ENCODE measurements around the gene GNG7.
"Not testable (repeated sequence)": the region's sequence is repeated elsewhere in the genome, so short reads cannot be mapped to it uniquely, and the experiment has no call there.

GNG7 gene

GRCh38 chr19:2605889-2606288 lies 96.6 kb downstream of the GNG7 start:
- WGBS (ENCODE audit: insufficient coverage) = 95% methylated on average over 6 of the region's 9 CpGs
- H3K9me3 ChIP-seq (ENCODE audit: control extremely low read depth in 1 of 5, control insufficient read depth in 4 of 5, insufficient read depth in 2 of 5, low read depth in 1 of 5, low read length in 4 of 5); CTCF ChIA-PET; H3K4me3 ChIP-seq (ENCODE audit: control insufficient read depth in 1 of 7, extremely low read depth in 1 of 7, insufficient read depth in 4 of 7, low read depth in 2 of 7, low read length in 6 of 7); H3K27me3 ChIP-seq (replicated peaks in 2 of 5; ENCODE audit: control insufficient read depth in 4 of 5, insufficient read depth in 5 of 5, low read length in 4 of 5); H3K4me1 ChIP-seq (ENCODE audit: control extremely low read depth in 1 of 4, control insufficient read depth in 4 of 4, insufficient read depth in 4 of 4, low read length in 3 of 4); POLR2A ChIA-PET; H3K36me3 ChIP-seq (ENCODE audit: control insufficient read depth in 4 of 4, insufficient read depth in 4 of 4, low read length in 3 of 4); DNase-seq; H3K27ac ChIP-seq (ENCODE audit: insufficient read depth in 1 of 2, low read depth in 1 of 2, low read length in 2 of 2, poor library complexity in 1 of 2, severe bottlenecking in 2 of 2): not testable (repeated sequence)

- no peaks in the 10 kb centered on the region for H3K27me3 ChIP-seq (replicated peaks in 2 of 5; ENCODE audit: control insufficient read depth in 4 of 5, insufficient read depth in 5 of 5, low read length in 4 of 5)
- DNase-seq = no peak
- CTCF ChIA-PET = no interaction called here
- 85% methylated on average over 6 of the region's 8 CpGs for WGBS (ENCODE audit: insufficient coverage)
- peaks cover 0 to 2% (median 0%) of the 10 kb centered on the region in 4 experiments for H3K36me3 ChIP-seq (ENCODE audit: control insufficient read depth in 4 of 4, insufficient read depth in 4 of 4, low read length in 3 of 4)
- H3K4me1 ChIP-seq (ENCODE audit: control extremely low read depth in 1 of 4, control insufficient read depth in 4 of 4, insufficient read depth in 4 of 4, low read length in 3 of 4) = peaks cover 0 to 6% (median 2%) of the 10 kb centered on the region in 4 experiments
- H3K4me3 ChIP-seq (ENCODE audit: control insufficient read depth in 1 of 7, extremely low read depth in 1 of 7, insufficient read depth in 4 of 7, low read depth in 2 of 7, low read length in 6 of 7) = no peak overlapping the region
- H3K27ac ChIP-seq (ENCODE audit: insufficient read depth in 1 of 2, low read depth in 1 of 2, low read length in 2 of 2, poor library complexity in 1 of 2, severe bottlenecking in 2 of 2) = no peak overlapping the region
- no peaks in the 10 kb centered on the region for H3K9me3 ChIP-seq (ENCODE audit: control extremely low read depth in 1 of 5, control insufficient read depth in 4 of 5, insufficient read depth in 2 of 5, low read depth in 1 of 5, low read length in 4 of 5)
- POLR2A ChIA-PET = no interaction called here
Observed at GRCh38 chr19:2604747-2605329, 97.7 kb downstream of the GNG7 start.

- H3K27ac ChIP-seq (ENCODE audit: insufficient read depth in 1 of 2, low read depth in 1 of 2, low read length in 2 of 2, poor library complexity in 1 of 2, severe bottlenecking in 2 of 2) = no peak overlapping the region
- DNase-seq = no peak
- CTCF ChIA-PET = no interaction called here
- POLR2A ChIA-PET = no interaction called here
- H3K9me3 ChIP-seq (ENCODE audit: control extremely low read depth in 1 of 5, control insufficient read depth in 4 of 5, insufficient read depth in 2 of 5, low read depth in 1 of 5, low read length in 4 of 5) = no peaks in the 10 kb centered on the region
- peaks cover 0 to 11% (median 6%) of the 10 kb centered on the region in 4 experiments for H3K4me1 ChIP-seq (ENCODE audit: control extremely low read depth in 1 of 4, control insufficient read depth in 4 of 4, insufficient read depth in 4 of 4, low read length in 3 of 4)
- WGBS (ENCODE audit: insufficient coverage) = 73% methylated on average over 17 of the region's 17 CpGs
- peaks cover 0 to 2% (median 0%) of the 10 kb centered on the region in 4 experiments for H3K36me3 ChIP-seq (ENCODE audit: control insufficient read depth in 4 of 4, insufficient read depth in 4 of 4, low read length in 3 of 4)
- no peak overlapping the region for H3K4me3 ChIP-seq (ENCODE audit: control insufficient read depth in 1 of 7, extremely low read depth in 1 of 7, insufficient read depth in 4 of 7, low read depth in 2 of 7, low read length in 6 of 7)
- no peaks in the 10 kb centered on the region for H3K27me3 ChIP-seq (replicated peaks in 2 of 5; ENCODE audit: control insufficient read depth in 4 of 5, insufficient read depth in 5 of 5, low read length in 4 of 5)
Observed at GRCh38 chr19:2603334-2603733, 99.2 kb downstream of the GNG7 start.

- Histone ChIP-seq H3K4me1 (ENCODE audit: control extremely low read depth in 1 of 4, control insufficient read depth in 4 of 4, insufficient read depth in 4 of 4, low read length in 3 of 4) (peaks cover 0 to 11% (median 6%) of the 10 kb centered on the region in 4 experiments), H3K36me3 (ENCODE audit: control insufficient read depth in 4 of 4, insufficient read depth in 4 of 4, low read length in 3 of 4) (peaks cover 0 to 2% (median 0%) of the 10 kb centered on the region in 4 experiments), H3K27ac (ENCODE audit: insufficient read depth in 1 of 2, low read depth in 1 of 2, low read length in 2 of 2, poor library complexity in 1 of 2, severe bottlenecking in 2 of 2) (no peak overlapping the region), H3K27me3 (replicated peaks in 2 of 5; ENCODE audit: control insufficient read depth in 4 of 5, insufficient read depth in 5 of 5, low read length in 4 of 5) (no peaks in the 10 kb centered on the region), H3K4me3 (ENCODE audit: control insufficient read depth in 1 of 7, extremely low read depth in 1 of 7, insufficient read depth in 4 of 7, low read depth in 2 of 7, low read length in 6 of 7) (no peak overlapping the region), H3K9me3 (ENCODE audit: control extremely low read depth in 1 of 5, control insufficient read depth in 4 of 5, insufficient read depth in 2 of 5, low read depth in 1 of 5, low read length in 4 of 5) (no peaks in the 10 kb centered on the region)
- ChIA-PET CTCF (no interaction called here), POLR2A (no interaction called here)
- 99% methylated on average over 18 of the region's 23 CpGs for WGBS (ENCODE audit: insufficient coverage)
- DNase-seq = no peak
Observed at GRCh38 chr19:2602391-2603181, 99.9 kb downstream of the GNG7 start.

- no peaks in the 10 kb centered on the region for H3K9me3 ChIP-seq (ENCODE audit: control extremely low read depth in 1 of 5, control insufficient read depth in 4 of 5, insufficient read depth in 2 of 5, low read depth in 1 of 5, low read length in 4 of 5)
- 95% methylated on average over 12 of the region's 20 CpGs for WGBS (ENCODE audit: insufficient coverage)
- ChIA-PET CTCF (interaction anchor here (0.7 to 3.6 kb wide), 8 partner anchors 10 to 372 kb away, joined by 3 to 24 read pairs (median 5); no protein-coding TSS in a partner anchor), POLR2A (interaction anchor here (0.6 kb wide), 1 partner anchor 36 kb away, joined by 3 read pairs; no protein-coding TSS in a partner anchor)
- H3K4me3 ChIP-seq (ENCODE audit: control insufficient read depth in 1 of 7, extremely low read depth in 1 of 7, insufficient read depth in 4 of 7, low read depth in 2 of 7, low read length in 6 of 7) = no peak overlapping the region
- H3K27ac ChIP-seq (ENCODE audit: insufficient read depth in 1 of 2, low read depth in 1 of 2, low read length in 2 of 2, poor library complexity in 1 of 2, severe bottlenecking in 2 of 2) = no peak overlapping the region
- no peak for DNase-seq
- H3K36me3 ChIP-seq (ENCODE audit: control insufficient read depth in 4 of 4, insufficient read depth in 4 of 4, low read length in 3 of 4) = peaks cover 0 to 2% (median 0%) of the 10 kb centered on the region in 4 experiments
- no peaks in the 10 kb centered on the region for H3K27me3 ChIP-seq (replicated peaks in 2 of 5; ENCODE audit: control insufficient read depth in 4 of 5, insufficient read depth in 5 of 5, low read length in 4 of 5)
- H3K4me1 ChIP-seq (ENCODE audit: control extremely low read depth in 1 of 4, control insufficient read depth in 4 of 4, insufficient read depth in 4 of 4, low read length in 3 of 4) = peaks cover 0 to 11% (median 6%) of the 10 kb centered on the region in 4 experiments
Observed at GRCh38 chr19:2600914-2601870, 101.3 kb downstream of the GNG7 start.

- H3K9me3 ChIP-seq (ENCODE audit: control extremely low read depth in 1 of 5, control insufficient read depth in 4 of 5, insufficient read depth in 2 of 5, low read depth in 1 of 5, low read length in 4 of 5) = no peaks in the 10 kb centered on the region
- 89% methylated on average over 5 of the region's 7 CpGs for WGBS (ENCODE audit: insufficient coverage)
- no peak overlapping the region for H3K27ac ChIP-seq (ENCODE audit: insufficient read depth in 1 of 2, low read depth in 1 of 2, low read length in 2 of 2, poor library complexity in 1 of 2, severe bottlenecking in 2 of 2)
- no peaks in the 10 kb centered on the region for H3K27me3 ChIP-seq (replicated peaks in 2 of 5; ENCODE audit: control insufficient read depth in 4 of 5, insufficient read depth in 5 of 5, low read length in 4 of 5)
- DNase-seq = no peak
- no peaks in the 10 kb centered on the region for H3K36me3 ChIP-seq (ENCODE audit: control insufficient read depth in 4 of 4, insufficient read depth in 4 of 4, low read length in 3 of 4)
- ChIA-PET POLR2A (interaction anchor here (1.5 kb wide), 1 partner anchor 118 kb away, joined by 3 read pairs; the partner anchor contains the start of gene GADD45B), CTCF (interaction anchor here (1.0 to 1.2 kb wide), 2 partner anchors 15 kb away, joined by 3 to 5 read pairs; no protein-coding TSS in a partner anchor)
- no peak overlapping the region for H3K4me3 ChIP-seq (ENCODE audit: control insufficient read depth in 1 of 7, extremely low read depth in 1 of 7, insufficient read depth in 4 of 7, low read depth in 2 of 7, low read length in 6 of 7)
- peaks cover 0 to 8% (median 3%) of the 10 kb centered on the region in 4 experiments for H3K4me1 ChIP-seq (ENCODE audit: control extremely low read depth in 1 of 4, control insufficient read depth in 4 of 4, insufficient read depth in 4 of 4, low read length in 3 of 4)
Observed at GRCh38 chr19:2594319-2594718, 108.2 kb downstream of the GNG7 start.
